Smooth muscle cell of the brain vasculature (primary cell): ENCODE data around the gene SPECC1.
"Not testable (repeated sequence)": the region's sequence is repeated elsewhere in the genome, so short reads cannot be mapped to it uniquely, and the experiment has no call there.

Experiments used
- DNase-seq: peaks from one replicate; pipeline ENCODE4 v3.0.0-alpha.2; 2012; ENCODE audit warnings: low read depth, low spot score

SPECC1 gene

GRCh38 chr17:20127360-20128035 lies 118.3 kb downstream of the SPECC1 start:
- no peak for DNase-seq

- DNase-seq: no peak
Measured at GRCh38 chr17:20128036-20128667, 119.0 kb downstream of the SPECC1 start.

- no peak for DNase-seq
Measured at GRCh38 chr17:20133517-20133916, 124.4 kb downstream of the SPECC1 start.

- no peak for DNase-seq
Measured at GRCh38 chr17:20141198-20141972, 132.2 kb downstream of the SPECC1 start.

- no peak for DNase-seq
Measured at GRCh38 chr17:20142268-20142667, 133.1 kb downstream of the SPECC1 start.

- no peak for DNase-seq
Measured at GRCh38 chr17:20143740-20144139, 134.6 kb downstream of the SPECC1 start.

- DNase-seq: no peak
Measured at GRCh38 chr17:20145567-20145966, 136.4 kb downstream of the SPECC1 start.

GRCh38 chr17:20149251-20149650 lies 140.1 kb downstream of the SPECC1 start:
- no peak for DNase-seq

GRCh38 chr17:20151174-20151573 lies 142.0 kb downstream of the SPECC1 start:
- DNase-seq: no peak

GRCh38 chr17:20153231-20153630 lies 144.1 kb downstream of the SPECC1 start:
- no peak for DNase-seq

- no peak for DNase-seq
Measured at GRCh38 chr17:20154286-20155000, 145.3 kb downstream of the SPECC1 start.

GRCh38 chr17:20155258-20156195 lies 146.4 kb downstream of the SPECC1 start:
- DNase-seq: peak; percentile 87

GRCh38 chr17:20156196-20157000 lies 147.2 kb downstream of the SPECC1 start:
- DNase-seq: no peak

GRCh38 chr17:20157001-20157310 lies 147.8 kb downstream of the SPECC1 start:
- DNase-seq: no peak

GRCh38 chr17:20158580-20158979 lies 149.4 kb downstream of the SPECC1 start:
- no peak for DNase-seq

GRCh38 chr17:20159406-20160069 lies 150.4 kb downstream of the SPECC1 start:
- no peak for DNase-seq

- not testable (repeated sequence) for DNase-seq
Measured at GRCh38 chr17:20165516-20165915, 156.4 kb downstream of the SPECC1 start.

- DNase-seq: no peak
Measured at GRCh38 chr17:20170085-20170484, 160.9 kb downstream of the SPECC1 start.

- DNase-seq: no peak
Measured at GRCh38 chr17:20171741-20172365, 162.7 kb downstream of the SPECC1 start.
